DMS 273 (cell line): Measurements from ENCODE around the gene PLAAT4.
"Not testable (repeated sequence)": the region's sequence is repeated elsewhere in the genome, so short reads cannot be mapped to it uniquely, and the experiment has no call there.

Experiments
- DNase-seq: peaks from one replicate; lab custom pipeline; 2025; ENCODE audit not compliant: unreplicated experiment; lab: John Stamatoyannopoulos, UW

PLAAT4 gene

DNA sequence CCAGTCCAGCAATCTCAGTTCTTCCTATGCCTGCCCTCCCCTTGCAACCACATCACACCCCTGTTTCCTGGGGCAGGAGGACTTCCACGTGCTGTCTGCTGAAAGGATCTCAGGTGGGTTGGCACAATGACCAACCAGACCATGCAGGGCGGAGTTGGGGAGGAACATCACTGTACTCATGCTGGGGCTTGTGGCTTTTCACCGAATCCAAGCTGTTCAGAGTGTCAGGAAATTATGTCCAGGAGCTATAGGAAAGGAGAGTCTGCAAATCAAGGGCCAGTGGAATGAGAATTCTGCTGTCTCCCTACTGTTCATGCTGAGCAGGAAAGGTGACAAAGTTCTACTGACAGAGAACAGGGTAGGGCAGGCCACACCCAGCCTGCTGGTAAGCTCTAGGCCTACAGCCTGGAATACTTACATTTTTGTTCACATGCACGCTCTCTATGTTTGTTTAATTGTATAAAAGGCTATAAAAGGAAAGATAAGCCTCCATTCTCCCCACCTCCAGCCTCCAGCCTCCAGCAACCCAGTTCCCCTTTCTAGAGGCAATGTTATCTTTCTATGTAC is 28.3 kb downstream of the PLAAT4 start:
- peak; percentile 28 for DNase-seq

DNA sequence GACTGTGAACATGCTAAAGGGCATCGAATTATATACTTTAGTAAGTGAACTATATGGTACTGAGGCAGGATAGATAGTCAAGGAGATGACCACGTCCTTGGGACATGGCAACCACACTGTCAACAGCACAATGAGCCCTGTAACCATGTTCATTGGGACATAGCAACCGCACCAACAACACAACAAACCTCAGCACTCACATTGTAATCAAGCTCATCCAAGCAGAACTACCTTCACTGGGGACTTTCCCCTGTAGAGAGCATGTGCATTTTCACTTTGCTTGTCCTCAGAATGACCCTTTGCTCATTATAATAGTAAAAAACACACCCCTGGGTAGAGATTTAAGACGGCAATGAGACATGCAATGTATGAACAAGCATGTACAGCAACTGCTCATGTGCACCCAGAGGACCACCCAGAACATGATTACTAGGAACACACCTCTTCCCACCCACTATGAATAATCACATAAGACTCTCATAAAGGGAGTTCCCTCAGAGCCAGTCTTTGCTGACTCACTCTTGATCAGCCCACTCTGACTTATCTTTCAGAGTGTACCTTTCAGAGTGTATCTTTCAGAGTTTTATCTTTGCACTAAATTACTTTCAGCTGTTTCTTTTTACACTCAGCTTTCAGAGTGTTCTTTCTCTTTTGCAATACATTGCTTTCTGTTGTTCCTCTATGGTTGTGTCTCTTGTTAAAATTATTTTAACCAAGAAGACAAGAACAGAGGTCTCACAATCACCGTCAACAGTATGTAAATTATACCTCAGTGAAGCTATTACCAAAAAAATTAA is 30.6 kb downstream of the PLAAT4 start:
- DNase-seq = peak; percentile 77

DNA sequence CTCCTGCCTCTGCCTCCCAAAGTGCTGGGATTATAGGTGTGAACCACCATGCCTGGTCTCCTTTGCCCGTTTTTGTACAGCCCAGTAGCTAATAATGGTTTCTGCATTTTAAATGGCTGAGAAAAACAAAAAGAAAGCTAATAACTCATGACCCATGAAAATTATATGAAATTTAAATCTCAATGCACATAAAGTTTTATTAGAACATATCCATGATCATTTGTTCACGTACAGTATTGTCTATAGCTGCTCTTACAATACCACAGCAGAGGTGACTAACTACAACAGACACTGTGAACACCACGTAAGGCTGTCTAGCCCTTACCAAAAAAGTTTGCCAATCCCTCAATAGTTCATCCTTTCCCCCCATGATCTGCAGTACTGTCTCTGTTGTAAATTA is 33.0 kb downstream of the PLAAT4 start:
- no peak for DNase-seq

DNA sequence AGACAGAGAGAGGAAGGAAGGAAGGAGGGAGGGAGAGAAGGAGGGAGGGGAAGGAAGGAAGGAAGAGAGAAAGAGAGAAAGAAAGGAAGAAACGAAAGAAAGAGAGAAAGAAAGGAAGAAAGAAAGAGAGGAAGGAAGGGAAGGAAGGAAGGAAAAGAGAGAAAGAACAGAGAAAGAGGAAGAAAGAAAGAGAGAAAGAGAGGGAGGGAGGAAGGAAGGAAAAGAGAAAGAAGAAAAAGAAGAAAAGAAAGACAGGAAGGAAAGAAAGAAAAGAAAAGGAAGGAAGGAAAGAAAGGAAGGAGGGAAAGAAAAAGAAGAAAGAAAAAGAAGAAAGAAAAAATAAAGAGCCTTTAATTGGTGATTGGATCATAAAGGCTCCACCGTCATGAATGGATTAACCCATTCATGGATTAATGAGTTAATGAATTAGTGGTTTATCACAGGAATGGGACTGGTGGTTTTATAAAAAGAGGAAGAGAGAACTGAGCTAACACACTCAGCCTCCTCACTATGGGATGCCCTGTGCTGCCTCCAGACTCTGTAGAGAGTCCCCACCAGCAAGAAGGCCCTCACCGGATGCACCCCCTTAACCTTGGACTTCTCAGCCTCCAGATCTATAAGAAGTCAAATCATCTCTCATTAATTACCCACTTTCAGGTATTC is 35.5 kb downstream of the PLAAT4 start:
- DNase-seq = no peak

DNA sequence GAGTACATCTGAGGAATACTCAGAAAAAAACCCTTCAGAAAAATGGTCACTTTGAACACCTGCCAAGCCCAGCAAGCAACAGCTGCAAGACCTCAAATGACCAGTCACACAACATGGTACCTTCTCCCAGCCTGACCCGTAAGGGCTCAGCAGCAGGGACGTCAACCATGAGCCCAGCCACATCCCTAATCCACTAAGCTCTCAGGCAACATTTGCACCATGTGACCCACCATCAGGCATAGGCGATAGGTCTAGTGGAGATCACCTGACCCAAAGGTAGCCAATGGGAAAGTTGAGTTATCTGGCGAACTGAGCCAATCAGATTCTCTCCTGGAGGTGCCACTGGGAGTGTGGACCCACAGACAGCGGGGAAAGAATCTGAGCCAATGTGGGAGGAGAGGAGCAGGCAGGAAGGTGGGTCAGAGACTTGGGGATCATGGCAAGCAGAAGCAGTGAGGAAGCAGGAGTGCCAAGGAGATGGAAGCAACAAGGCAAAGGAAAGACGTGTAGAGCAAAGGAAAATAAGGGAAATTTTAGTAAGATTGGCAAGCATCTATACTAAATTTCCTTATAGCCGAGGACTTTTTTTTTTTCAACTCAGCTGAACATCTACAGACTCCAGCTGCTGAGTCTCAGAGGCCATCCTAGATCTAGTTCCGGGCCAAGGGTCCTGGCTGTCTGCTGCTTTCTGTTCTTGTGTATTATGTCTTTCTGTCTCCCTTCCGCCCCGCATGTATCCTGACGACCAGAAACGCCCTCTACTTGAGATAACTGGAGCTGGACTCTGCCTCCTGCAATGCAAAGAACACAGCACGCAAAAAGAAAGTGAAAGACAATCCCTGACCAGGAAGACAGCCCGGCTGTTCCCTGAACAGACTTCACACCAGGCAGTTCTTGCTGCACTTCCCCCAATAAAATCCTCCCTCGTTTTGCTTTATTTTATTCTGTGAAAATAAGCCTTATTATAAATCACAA is 37.6 kb downstream of the PLAAT4 start:
- DNase-seq = peak; percentile 54

DNA sequence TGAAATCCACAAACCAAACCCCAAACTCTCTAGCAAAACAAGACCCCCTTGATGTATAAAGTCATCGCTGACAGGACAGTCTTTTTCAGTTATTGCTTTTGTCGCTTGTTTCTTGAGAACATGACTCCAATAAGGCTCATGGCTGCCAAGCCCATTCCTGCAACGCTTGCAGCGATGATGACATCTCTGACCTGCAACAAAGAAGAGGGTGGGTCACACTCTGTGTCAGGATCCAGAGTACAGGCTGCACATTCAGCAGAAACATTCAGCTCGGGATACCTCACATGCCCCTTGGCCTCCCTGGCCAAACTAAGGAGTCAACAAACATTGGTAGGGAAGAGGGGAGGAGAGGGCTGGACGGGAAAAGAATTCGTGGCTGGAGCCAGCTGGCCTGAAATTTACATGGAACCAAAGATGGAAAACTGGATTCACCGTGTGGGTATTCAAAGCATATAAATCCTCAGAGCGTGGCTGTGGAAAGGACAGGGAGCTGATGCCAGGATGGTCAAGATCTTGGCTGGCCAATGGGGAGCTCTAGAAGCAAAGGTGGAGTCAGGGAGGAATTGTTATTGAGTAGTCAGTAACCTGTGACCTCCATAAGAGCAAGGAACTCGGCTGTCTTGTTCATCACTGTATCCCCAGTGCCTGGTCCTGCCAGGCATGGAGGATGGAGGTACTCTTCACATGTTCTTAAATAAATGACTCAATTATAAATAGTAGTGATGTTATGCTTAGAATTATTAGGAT is 38.4 kb downstream of the PLAAT4 start:
- DNase-seq = no peak

DNA sequence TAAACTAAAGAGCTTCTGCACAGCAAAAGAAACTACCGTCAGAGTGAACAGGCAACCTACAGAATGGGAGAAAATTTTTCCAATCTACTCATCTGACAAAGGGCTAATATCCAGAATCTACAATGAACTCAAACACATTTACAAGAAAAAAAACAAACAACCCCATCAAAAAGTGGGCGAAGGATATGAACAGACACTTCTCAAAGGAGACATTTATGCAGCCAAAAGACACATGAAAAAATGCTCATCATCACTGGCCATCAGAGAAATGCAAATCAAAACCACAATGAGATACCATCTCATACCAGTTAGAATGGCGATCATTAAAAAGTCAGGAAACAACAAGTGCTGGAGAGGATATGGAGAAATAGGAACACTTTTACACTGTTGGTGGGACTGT is 42.3 kb downstream of the PLAAT4 start:
- DNase-seq = not testable (repeated sequence)

DNA sequence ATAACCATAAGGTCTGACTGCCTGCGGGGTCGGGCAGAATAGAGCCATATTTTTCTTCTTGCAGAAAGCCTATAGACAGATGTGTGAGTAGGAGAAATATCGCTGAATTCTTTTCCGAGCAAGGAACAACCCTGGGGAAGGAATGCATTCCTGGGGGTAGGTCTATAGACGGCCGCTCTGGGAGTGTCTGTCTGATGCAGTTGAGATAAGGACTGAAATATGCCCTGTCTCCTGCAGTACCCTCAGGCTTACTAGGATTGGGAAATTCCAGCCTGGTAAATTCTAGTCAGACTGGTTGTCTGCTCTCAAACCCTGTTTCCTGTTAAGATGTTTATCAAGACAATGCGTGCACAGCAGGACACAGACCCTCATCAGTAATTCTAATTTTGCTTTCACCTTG is 44.6 kb downstream of the PLAAT4 start:
- not testable (repeated sequence) for DNase-seq

DNA sequence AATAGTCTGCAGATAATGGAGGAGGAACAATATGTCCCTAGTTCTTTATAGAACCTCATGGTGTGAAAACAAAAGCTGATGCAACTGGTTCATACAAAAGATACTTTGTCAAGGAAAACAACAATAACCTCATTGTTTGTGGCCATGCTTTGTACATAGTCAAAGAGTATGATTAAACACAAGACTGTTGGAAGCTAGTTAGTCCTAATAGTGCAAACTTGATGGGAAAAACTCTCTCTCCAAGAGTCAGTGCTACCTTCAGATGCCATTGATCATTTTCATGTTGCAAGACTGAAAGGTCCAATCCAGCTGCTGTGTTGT is 46.7 kb downstream of the PLAAT4 start:
- no peak for DNase-seq

DNA sequence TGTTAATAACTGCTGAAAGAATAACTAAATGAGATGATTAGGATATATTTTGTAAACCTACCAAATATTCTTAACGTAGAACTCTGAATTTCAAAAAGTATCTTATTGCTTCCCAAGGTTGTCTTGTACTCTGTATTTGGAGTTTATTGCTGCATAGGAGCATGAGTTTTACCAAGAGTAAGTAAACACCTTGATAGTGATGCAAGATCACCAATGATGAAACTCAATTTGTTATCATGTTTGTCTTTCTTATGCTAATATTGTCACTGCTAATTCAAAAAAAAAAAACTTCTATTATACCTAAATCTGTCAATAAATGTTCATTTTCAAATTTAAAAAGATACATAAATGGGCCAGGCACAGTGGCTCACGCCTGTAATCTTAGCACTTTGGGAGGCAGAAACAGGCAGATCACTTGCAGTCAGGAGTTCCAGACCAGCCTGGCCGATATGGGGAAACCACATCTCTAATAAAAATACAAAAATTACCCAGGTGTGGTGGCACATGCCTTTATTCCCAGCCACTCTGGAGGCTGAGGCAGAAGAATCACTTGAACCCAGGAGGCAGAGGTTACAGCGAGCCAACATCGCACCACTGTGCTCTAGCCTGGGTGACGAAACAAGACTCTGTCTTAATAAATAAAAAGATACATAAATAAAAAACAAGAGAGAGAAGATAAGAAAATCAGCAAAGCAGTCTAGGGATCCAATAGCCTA is 50.0 kb downstream of the PLAAT4 start:
- no peak for DNase-seq

DNA sequence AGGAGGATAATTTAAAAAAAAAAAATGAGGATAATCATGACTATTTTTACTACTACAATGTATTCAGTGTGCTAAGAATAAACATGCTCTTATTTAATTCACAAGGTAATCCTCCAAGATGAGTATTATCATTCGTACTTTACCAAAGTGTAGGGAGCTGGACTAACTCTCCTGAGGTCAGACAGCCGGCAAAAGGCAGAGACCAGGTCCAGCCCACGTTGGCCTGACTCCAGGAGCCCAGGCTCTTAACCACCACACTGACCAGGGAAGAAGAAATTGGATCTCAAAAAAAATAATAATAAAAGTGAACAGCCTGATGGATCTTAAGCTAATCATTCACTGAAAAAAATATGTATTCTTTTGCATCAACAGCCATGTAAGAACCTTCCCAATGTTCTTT is 52.4 kb downstream of the PLAAT4 start:
- DNase-seq = no peak

DNA sequence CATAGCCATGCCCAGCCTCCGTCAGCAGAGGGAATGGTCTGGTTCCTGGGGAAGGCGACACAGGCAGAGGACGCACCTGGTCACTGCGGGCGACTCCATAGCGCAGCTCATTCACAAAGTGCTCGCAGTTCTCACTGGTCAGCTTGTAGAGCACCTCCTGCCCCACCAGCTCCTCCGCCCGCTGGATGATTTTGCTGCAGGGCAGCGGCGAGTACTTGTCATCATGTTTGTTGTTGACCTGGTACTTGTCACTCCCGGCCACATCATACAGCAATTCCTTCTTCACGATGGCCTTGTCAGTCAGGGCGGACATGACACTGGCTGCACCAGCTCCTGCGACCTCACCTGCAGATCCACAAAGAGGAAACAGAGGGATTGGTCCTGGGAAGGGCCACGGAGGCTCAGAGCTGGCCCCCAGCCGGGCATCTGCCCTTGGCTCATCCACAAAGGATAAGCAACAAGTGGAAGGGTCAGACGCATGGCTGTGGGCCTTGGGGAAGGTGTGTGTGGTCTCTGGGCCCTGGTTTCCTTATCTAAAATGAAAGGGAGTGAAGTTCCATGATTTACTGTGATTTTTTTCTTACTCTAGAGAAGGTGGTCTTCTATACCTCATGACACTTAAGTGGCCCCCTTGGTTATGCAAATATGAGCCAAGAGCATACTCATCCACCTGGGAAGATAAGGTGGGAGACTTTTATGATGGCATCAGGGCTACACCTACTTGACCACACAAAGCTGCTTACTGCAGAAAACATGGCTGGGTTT is 53.6 kb downstream of the PLAAT4 start:
- DNase-seq = no peak

DNA sequence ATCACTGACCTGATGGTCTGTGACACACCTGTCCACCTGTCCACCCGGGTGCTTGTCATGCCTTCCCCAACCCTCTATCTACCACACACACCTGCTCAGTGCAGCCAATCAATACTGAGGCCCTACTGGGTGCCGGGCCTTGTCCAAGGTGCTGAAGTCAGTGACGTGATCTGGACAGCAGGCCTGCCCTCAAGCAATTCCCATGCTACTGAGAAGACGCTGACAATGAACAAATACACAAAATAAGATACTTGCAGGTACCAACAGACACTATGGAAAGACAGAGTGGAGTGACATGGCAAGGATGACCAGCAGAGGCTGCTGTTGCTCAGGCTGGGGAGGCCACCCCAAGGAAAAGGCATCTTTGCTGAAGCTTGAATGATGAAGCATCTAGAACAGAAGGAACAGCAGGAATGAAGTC is 56.4 kb downstream of the PLAAT4 start:
- DNase-seq = peak; percentile 38

DNA sequence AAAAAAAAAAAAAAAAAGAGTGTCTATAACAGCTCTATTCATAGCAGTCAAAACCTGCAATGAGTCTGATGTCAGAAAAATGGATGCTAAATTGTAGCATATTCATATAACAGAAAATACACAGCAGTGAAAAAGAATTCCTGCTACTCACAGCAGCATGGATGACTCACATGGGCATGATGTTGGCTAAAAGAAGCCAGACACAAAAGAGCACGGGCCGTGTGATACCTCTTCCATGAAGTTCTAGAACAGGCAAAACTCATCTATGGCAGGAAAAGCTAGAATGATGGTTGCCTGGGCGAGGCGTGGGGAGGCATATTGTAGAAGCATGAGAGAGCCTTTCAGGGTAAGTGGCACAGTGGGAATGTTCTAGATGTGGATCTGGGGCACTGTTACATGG is 58.7 kb downstream of the PLAAT4 start:
- DNase-seq = no peak
